Measurements from ENCODE around the gene GPR26. TPM values are rescaled to one million over a fixed set of nuclear protein-coding genes. Genes with fewer than 3 reads are reported as not detected.

The GPR26 gene
- total RNA-seq, 4 donors from 2014 or later: not detected

DNA sequence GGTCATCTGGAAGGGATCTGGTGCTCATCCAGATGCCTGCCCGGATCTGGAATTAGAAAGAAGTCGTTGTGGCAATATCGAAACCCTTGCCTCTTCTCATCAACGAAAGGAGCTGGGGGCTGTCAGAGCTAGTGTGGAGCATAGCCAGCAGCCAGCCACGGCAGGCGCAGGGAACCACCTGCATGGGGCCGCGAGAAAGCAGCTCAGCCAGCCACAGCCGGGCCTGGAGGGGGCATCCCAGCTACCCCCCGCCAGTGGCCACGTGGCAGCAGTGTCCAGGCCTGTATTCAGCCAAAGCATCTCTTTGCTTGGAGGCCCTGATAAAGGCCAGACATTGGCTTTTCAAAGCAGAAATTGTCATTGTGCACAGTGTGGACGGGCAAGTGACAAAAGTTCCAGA lies 19.1 kb downstream of the GPR26 start:
- ATAC-seq (no peak), DNase-seq (no peak)
- no peaks in the 10 kb centered on the region for H3K4me1 ChIP-seq
- H3K27ac ChIP-seq: no peak overlapping the region
- TF ChIP-seq, protein P1, sequence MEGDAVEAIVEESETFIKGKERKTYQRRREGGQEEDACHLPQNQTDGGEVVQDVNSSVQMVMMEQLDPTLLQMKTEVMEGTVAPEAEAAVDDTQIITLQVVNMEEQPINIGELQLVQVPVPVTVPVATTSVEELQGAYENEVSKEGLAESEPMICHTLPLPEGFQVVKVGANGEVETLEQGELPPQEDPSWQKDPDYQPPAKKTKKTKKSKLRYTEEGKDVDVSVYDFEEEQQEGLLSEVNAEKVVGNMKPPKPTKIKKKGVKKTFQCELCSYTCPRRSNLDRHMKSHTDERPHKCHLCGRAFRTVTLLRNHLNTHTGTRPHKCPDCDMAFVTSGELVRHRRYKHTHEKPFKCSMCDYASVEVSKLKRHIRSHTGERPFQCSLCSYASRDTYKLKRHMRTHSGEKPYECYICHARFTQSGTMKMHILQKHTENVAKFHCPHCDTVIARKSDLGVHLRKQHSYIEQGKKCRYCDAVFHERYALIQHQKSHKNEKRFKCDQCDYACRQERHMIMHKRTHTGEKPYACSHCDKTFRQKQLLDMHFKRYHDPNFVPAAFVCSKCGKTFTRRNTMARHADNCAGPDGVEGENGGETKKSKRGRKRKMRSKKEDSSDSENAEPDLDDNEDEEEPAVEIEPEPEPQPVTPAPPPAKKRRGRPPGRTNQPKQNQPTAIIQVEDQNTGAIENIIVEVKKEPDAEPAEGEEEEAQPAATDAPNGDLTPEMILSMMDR (IDR thresholded peaks at IDR 0.05 in 4 of 5, conservative IDR thresholded peaks at IDR 0.05 in 1 of 5): no peak
- no peak for TF ChIP-seq POLR2A (IDR thresholded peaks at IDR 0.05)
- H3K27me3 ChIP-seq: no peaks in the 10 kb centered on the region
- no peaks in the 10 kb centered on the region for H3K9me3 ChIP-seq
- no peaks in the 10 kb centered on the region for H3K36me3 ChIP-seq
- in situ Hi-C loops (cut with MboI; ENCODE audit: low sequenced_read_pairs in 4 of 4) (no loop called here), intact Hi-C loops (cut with DNase I; ENCODE audit: low total_unique reads) (no loop called here)
- no peak overlapping the region for H3K4me3 ChIP-seq

DNA sequence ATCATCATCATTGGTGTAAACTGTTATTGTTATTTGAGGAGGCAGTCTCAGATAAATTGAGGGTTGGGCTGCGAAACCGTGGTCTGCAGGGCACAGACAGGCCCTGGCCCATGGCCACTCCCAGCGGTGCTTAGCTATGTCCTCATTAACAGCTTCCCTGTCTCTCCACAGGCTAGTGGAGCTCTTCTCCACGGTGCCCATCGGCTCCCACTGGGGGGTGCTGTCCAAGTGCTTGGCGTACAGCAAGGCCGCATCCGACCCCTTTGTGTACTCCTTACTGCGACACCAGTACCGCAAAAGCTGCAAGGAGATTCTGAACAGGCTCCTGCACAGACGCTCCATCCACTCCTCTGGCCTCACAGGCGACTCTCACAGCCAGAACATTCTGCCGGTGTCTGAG lies 21.6 kb downstream of the GPR26 start:
- no peak overlapping the region for H3K27ac ChIP-seq
- ATAC-seq: no peak
- DNase-seq: no peak
- H3K9me3 ChIP-seq: no peaks in the 10 kb centered on the region
- H3K36me3 ChIP-seq: no peaks in the 10 kb centered on the region
- intact Hi-C loops (cut with DNase I; ENCODE audit: low total_unique reads): no loop called here
- TF ChIP-seq, protein P1 (IDR thresholded peaks at IDR 0.05 in 4 of 5, conservative IDR thresholded peaks at IDR 0.05 in 1 of 5): no peak
- H3K4me1 ChIP-seq: no peaks in the 10 kb centered on the region
- H3K4me3 ChIP-seq: no peak overlapping the region
- no peaks in the 10 kb centered on the region for H3K27me3 ChIP-seq
- in situ Hi-C loops (cut with MboI; ENCODE audit: low sequenced_read_pairs in 4 of 4): no loop called here

DNA sequence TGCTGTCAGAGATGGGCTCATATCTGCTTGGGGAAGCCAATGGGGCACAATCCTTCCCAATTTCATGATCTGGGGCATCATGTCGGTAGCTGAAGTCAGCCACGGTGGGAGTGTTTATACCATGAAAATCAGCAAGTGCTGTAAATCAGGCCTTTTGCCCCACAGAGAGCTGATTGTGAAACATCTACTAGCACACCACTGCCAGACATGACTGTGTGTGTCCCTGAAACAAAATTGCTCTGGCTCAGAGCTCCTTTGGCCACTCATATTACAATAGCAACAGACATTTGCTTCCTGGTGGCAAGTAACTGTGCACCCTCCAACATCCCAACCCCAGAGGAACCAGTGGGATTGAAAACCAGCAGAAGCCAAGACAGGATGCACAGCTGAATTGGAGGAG lies 23.7 kb downstream of the GPR26 start:
- Histone ChIP-seq H3K36me3 (no peaks in the 10 kb centered on the region), H3K4me1 (no peaks in the 10 kb centered on the region), H3K9me3 (no peaks in the 10 kb centered on the region), H3K27me3 (no peaks in the 10 kb centered on the region), H3K4me3 (no peak overlapping the region), H3K27ac (no peak overlapping the region)
- TF ChIP-seq POLR2A (IDR thresholded peaks at IDR 0.05): no peak
- TF ChIP-seq, protein P1 (IDR thresholded peaks at IDR 0.05 in 4 of 5, conservative IDR thresholded peaks at IDR 0.05 in 1 of 5): no peak
- no peak for ATAC-seq
- DNase-seq: no peak
- intact Hi-C loops (cut with DNase I; ENCODE audit: low total_unique reads): no loop called here
- in situ Hi-C loops (cut with MboI; ENCODE audit: low sequenced_read_pairs in 4 of 4): no loop called here

DNA sequence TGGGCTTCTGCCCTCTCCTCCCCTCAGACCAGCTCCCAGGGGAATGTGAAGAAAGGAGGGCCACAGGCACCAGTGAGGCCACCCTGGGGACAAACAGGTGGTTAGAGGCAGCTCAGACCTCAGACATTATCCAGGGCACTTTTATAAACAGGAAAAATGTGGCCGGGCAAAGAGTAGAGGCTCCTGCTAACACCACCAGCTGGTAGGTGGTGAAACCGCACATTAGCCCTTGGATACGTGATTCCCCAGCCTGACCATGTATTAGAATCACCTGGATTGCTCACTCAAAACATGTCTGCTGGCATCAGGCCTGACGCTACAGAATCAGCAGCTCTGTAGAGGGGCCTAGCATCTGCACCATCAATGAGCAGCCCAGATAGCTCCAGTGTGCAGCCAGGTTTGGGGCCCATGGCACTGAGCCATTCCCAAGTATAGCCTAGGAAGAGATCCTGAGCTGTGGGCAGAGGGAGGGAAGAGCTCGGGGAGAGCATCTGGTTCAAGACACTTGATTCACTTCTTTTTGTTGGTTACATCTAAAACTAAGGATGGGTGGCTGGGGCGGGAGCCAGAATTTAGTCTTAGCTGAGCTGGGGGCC lies 37.1 kb downstream of the GPR26 start:
- no peaks in the 10 kb centered on the region for H3K27me3 ChIP-seq
- DNase-seq (no peak), ATAC-seq (no peak)
- no peak for TF ChIP-seq POLR2A (IDR thresholded peaks at IDR 0.05)
- TF ChIP-seq, protein P1 (IDR thresholded peaks at IDR 0.05 in 4 of 5, conservative IDR thresholded peaks at IDR 0.05 in 1 of 5): no peak
- intact Hi-C loops (cut with DNase I; ENCODE audit: low total_unique reads) (no loop called here), in situ Hi-C loops (cut with MboI; ENCODE audit: low sequenced_read_pairs in 4 of 4) (no loop called here)
- H3K4me1 ChIP-seq: no peaks in the 10 kb centered on the region
- no peaks in the 10 kb centered on the region for H3K9me3 ChIP-seq
- H3K4me3 ChIP-seq: no peak overlapping the region
- no peaks in the 10 kb centered on the region for H3K36me3 ChIP-seq
- H3K27ac ChIP-seq: no peak overlapping the region

DNA sequence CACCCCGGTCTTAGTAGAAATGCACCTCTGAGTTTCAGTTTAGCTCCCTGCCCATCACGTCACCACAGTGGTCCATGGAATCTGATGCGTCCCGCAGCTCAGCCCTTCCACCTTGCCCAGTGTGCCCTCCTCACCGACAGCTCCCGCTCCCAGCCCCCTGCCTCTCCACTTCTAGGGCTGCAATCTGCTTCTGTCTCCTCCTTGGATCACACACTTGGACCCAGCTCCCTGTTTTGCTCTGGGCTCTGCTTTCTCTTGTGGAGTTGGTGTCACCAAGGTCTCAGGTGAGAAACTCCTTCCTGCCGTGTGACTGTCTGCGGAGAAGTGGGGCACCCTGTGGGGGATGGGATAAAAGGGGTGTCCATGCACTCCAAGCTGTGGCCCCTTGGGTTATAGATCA lies 37.9 kb downstream of the GPR26 start:
- intact Hi-C loops (cut with DNase I; ENCODE audit: low total_unique reads): no loop called here
- no peak for ATAC-seq
- Histone ChIP-seq H3K9me3 (no peaks in the 10 kb centered on the region), H3K4me1 (no peaks in the 10 kb centered on the region), H3K27ac (no peak overlapping the region), H3K4me3 (no peak overlapping the region), H3K36me3 (no peaks in the 10 kb centered on the region), H3K27me3 (no peaks in the 10 kb centered on the region)
- DNase-seq: no peak
- TF ChIP-seq, protein P1 (IDR thresholded peaks at IDR 0.05 in 4 of 5, conservative IDR thresholded peaks at IDR 0.05 in 1 of 5): no peak
- no peak for TF ChIP-seq POLR2A (IDR thresholded peaks at IDR 0.05)
- in situ Hi-C loops (cut with MboI; ENCODE audit: low sequenced_read_pairs in 4 of 4): no loop called here

Measured in gastrocnemius medialis (tissue), 4 donors.